ENCODE measurements around the gene ADCY1.

GRCh38 chr7:45716380-45717203, 142.4 kb downstream of the ADCY1 start:
- TF ChIP-seq POLR2A (IDR thresholded peaks at IDR 0.05) (no peak), CTCF (IDR thresholded peaks at IDR 0.05) (no peak)

All from suprapubic skin (tissue), 3 donors.